Measurements from ENCODE around the gene TUBB2B. TPM values are rescaled to one million over a fixed set of nuclear protein-coding genes. Genes with fewer than 3 reads are reported as not detected.

Gene TUBB2B
- total and polyA plus RNA-seq, 9 of the 15 experiments (the other 6 are each of a cell fraction or from before 2014, with no cell fraction given) = 0.11 to 9.7 (median 4.6) TPM

GRCh38 chr6:3237761-3238662 lies 10.6 kb upstream of the TUBB2B start (continued):
- peak in 1 of 3 experiments; percentile 11 for TF ChIP-seq YY1 (IDR thresholded peaks at IDR 0.05; ENCODE audit: borderline replicate concordance in 1 of 3, control insufficient read depth in 1 of 3, extremely low read depth in 1 of 3, insufficient read depth in 3 of 3, insufficient read length in 1 of 3, insufficient replicate concordance in 2 of 3, low read depth in 1 of 3, low read length in 2 of 3)
- no peak for TF ChIP-seq HNRNPK (IDR thresholded peaks at IDR 0.05; ENCODE audit: low read depth, low read length, poor library complexity, severe bottlenecking)
- no peak for TF ChIP-seq CBFA2T2 (conservative IDR thresholded peaks at IDR 0.05)
- TF ChIP-seq CSDE1 (IDR thresholded peaks at IDR 0.05) = no peak
- TF ChIP-seq ZNF780A (CRISPR knock-in tag; IDR thresholded peaks at IDR 0.05) = no peak
- TF ChIP-seq SMAD1 (IDR thresholded peaks at IDR 0.05; ENCODE audit: low read depth, low read length, partially characterized antibody) = no peak
- TF ChIP-seq RNF2 (IDR thresholded peaks at IDR 0.05) = no peak
- TF ChIP-seq ZNF518B (CRISPR knock-in tag; IDR thresholded peaks at IDR 0.05) = no peak
- TF ChIP-seq ZFP30 (CRISPR knock-in tag; IDR thresholded peaks at IDR 0.05; ENCODE audit: borderline replicate concordance) = no peak
- no peak for TF ChIP-seq RFX5 (IDR thresholded peaks at IDR 0.05; ENCODE audit: low read depth, low read length)
- TF ChIP-seq ELF1 (tag; IDR thresholded peaks at IDR 0.05) = no peak
- no peak for TF ChIP-seq SMARCB1 (IDR thresholded peaks at IDR 0.05; ENCODE audit: insufficient read length, low read depth)
- no peak for TF ChIP-seq KAT7 (CRISPR knock-in tag; IDR thresholded peaks at IDR 0.05; ENCODE audit: borderline replicate concordance)
- TF ChIP-seq USF2 (CRISPR knock-in tag; IDR thresholded peaks at IDR 0.05) = 0 out of 2 replicates have a peak, but pooled peaks have one; percentile 19
- TF ChIP-seq ZNF274 (IDR thresholded peaks at IDR 0.05; ENCODE audit: borderline replicate concordance, low read depth, low read length) = no peak
- no peak for TF ChIP-seq NUFIP1 (IDR thresholded peaks at IDR 0.05; ENCODE audit: partially characterized antibody)
- no peak for TF ChIP-seq DDX20 (tag; IDR thresholded peaks at IDR 0.05; ENCODE audit: low read depth)
